SU-DHL-6 (cell line): ENCODE data around the gene EPHB6.

ENCODE experiments used
- H2AFZ ChIP-seq: fragments of 200-600 bp; sonication (generic); 2 replicates; pipeline ENCODE4 v1.6.1; 2014; ENCODE audit warnings: low read depth, mild to moderate bottlenecking, moderate library complexity, mixed read lengths, antibody characterized with exemption, low read length; ENCODE audit not compliant: severe bottlenecking
- H3F3A ChIP-seq: fragments of 200-600 bp; shearing (Covaris generic); 2 replicates; pipeline ENCODE4 v1.6.0; 2016; ENCODE audit warnings: antibody characterized with exemption, mild to moderate bottlenecking; ENCODE audit not compliant: insufficient read depth
- H3K27ac ChIP-seq: fragments of 200-600 bp; sonication (generic); 2 replicates; pipeline ENCODE4 v1.5.1; 2016; ENCODE audit warnings: low read depth, mild to moderate bottlenecking, low read length, moderate library complexity, mixed read lengths
- H3K27me3 ChIP-seq: fragments of 200-600 bp; sonication (generic), shearing (Covaris generic); 2 replicates; pipeline ENCODE4 v1.6.0; 2014; ENCODE audit warnings: mild to moderate bottlenecking, low read length
- H3K36me3 ChIP-seq: fragments of 200-600 bp; sonication (generic); 2 replicates; pipeline ENCODE4 v1.6.1; 2014; ENCODE audit warnings: mild to moderate bottlenecking, low read length, mixed read lengths
- H3K4me2 ChIP-seq: fragments of 300-600, 200-600 bp; shearing (Covaris generic), sonication (generic); 2 replicates; pipeline ENCODE4 v1.6.0; 2014; ENCODE audit warnings: low read length, low read depth, mild to moderate bottlenecking; ENCODE audit not compliant: poor library complexity, severe bottlenecking
- H3K4me3 ChIP-seq: fragments of 200-600 bp; sonication (generic); 2 replicates; pipeline ENCODE4 v1.5.1; 2014; ENCODE audit warnings: antibody characterized with exemption, low read length, mild to moderate bottlenecking, mixed read lengths; ENCODE audit not compliant: insufficient read depth, poor library complexity, severe bottlenecking
- H3K79me2 ChIP-seq: fragments of 200-600 bp; sonication (generic); 2 replicates; pipeline ENCODE4 v1.6.1; 2014; ENCODE audit warnings: mild to moderate bottlenecking, low read length, moderate library complexity; ENCODE audit not compliant: insufficient read depth
- H3K9ac ChIP-seq: fragments of 200-600 bp; sonication (generic); 2 replicates; pipeline ENCODE4 v1.7.0; 2014; ENCODE audit warnings: mild to moderate bottlenecking, low read length
- H3K9me2 ChIP-seq: fragments of 200-600 bp; sonication (generic); replicated peaks from 2 replicates; pipeline ENCODE4 v1.6.1; 2014; ENCODE audit warnings: low read length; ENCODE audit not compliant: insufficient read depth
- H3K9me3 ChIP-seq: fragments of 200-600 bp; sonication (generic); 2 replicates; pipeline ENCODE4 v1.6.1; 2014; ENCODE audit warnings: low read length, mixed read lengths; ENCODE audit not compliant: insufficient read depth
- H4K20me1 ChIP-seq: fragments of 200-600 bp; sonication (generic); 2 replicates; pipeline ENCODE4 v1.6.1; 2014; ENCODE audit warnings: low read depth, mild to moderate bottlenecking, antibody characterized with exemption, low read length, moderate library complexity, mixed read lengths
- EZH2phosphoT487 ChIP-seq: fragments of 200-600 bp; sonication (generic), shearing (Covaris generic); conservative IDR thresholded peaks from 2 replicates; pipeline ENCODE4 v1.6.1; 2018; ENCODE audit warnings: mild to moderate bottlenecking, antibody characterized with exemption, low read length, moderate library complexity, mixed read lengths
- TF ChIP-seq, protein P1 (sequence below): fragments of 200-600 bp; sonication (generic); IDR thresholded peaks from one replicate; pipeline ENCODE4 v1.5.1; 2017; ENCODE audit warnings: antibody characterized with exemption, mild to moderate bottlenecking, low read length, moderate library complexity; ENCODE audit not compliant: insufficient read depth, poor library complexity, severe bottlenecking

The EPHB6 gene

DNA sequence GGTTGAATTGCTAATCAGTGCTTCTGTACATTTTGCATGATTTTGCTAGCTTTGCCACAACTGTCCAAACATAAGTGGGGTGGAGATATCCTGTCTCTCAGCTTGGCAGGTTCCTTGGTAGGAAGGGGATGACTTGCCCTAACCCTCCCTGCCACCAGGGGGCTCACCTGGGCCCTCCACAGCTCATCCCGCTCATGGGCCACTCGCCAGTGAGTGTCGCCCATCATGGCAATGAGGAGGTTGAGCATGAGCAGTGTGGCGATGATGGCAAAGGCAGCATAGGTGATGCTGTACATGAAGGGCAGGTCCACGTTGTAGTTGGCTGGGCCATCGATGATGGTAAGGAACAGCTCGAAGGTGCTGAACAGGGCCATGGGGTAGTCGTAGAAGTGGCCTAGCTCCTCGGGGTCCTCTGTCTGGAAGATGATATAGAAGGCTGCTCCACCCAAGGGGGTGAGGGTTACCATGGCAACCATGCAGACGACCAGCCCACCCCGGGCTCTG lies 18.5 kb downstream of the EPHB6 start:
- H3K4me3 ChIP-seq: no peak overlapping the region
- H4K20me1 ChIP-seq: no peaks in the 10 kb centered on the region
- H3K36me3 ChIP-seq: no peaks in the 10 kb centered on the region
- H3K79me2 ChIP-seq: no peaks in the 10 kb centered on the region
- H3K27ac ChIP-seq: no peak overlapping the region
- no peaks in the 10 kb centered on the region for H3K9me3 ChIP-seq
- TF ChIP-seq, protein P1, sequence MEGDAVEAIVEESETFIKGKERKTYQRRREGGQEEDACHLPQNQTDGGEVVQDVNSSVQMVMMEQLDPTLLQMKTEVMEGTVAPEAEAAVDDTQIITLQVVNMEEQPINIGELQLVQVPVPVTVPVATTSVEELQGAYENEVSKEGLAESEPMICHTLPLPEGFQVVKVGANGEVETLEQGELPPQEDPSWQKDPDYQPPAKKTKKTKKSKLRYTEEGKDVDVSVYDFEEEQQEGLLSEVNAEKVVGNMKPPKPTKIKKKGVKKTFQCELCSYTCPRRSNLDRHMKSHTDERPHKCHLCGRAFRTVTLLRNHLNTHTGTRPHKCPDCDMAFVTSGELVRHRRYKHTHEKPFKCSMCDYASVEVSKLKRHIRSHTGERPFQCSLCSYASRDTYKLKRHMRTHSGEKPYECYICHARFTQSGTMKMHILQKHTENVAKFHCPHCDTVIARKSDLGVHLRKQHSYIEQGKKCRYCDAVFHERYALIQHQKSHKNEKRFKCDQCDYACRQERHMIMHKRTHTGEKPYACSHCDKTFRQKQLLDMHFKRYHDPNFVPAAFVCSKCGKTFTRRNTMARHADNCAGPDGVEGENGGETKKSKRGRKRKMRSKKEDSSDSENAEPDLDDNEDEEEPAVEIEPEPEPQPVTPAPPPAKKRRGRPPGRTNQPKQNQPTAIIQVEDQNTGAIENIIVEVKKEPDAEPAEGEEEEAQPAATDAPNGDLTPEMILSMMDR: peak; percentile 82
- TF ChIP-seq EZH2phosphoT487: no peak
- no peaks in the 10 kb centered on the region for H3F3A ChIP-seq
- no peaks in the 10 kb centered on the region for H3K27me3 ChIP-seq
- H2AFZ ChIP-seq: no peak overlapping the region
- H3K9me2 ChIP-seq: no peaks in the 10 kb centered on the region
- no peak overlapping the region for H3K4me2 ChIP-seq
- no peak overlapping the region for H3K9ac ChIP-seq

DNA sequence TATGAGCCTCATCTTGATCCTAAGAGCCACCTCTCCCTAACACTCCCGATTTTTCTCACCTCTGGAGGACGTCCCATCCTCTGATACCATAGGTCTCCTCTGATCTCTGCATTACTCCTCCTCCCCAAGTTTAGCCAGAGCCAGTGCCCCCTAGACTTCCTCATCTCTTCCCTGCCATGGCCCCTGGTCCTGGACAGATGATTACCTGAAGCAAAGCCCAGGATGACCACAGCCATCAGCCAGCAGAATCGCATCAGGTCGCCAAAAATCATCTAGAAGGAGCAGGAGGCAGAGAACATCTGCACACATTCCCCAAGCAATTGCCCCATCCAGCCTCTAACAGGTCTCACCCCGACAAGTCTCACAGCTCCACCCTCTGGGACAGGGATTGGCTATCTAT lies 19.0 kb downstream of the EPHB6 start:
- no peaks in the 10 kb centered on the region for H4K20me1 ChIP-seq
- H3K79me2 ChIP-seq: no peaks in the 10 kb centered on the region
- no peak overlapping the region for H3K27ac ChIP-seq

DNA sequence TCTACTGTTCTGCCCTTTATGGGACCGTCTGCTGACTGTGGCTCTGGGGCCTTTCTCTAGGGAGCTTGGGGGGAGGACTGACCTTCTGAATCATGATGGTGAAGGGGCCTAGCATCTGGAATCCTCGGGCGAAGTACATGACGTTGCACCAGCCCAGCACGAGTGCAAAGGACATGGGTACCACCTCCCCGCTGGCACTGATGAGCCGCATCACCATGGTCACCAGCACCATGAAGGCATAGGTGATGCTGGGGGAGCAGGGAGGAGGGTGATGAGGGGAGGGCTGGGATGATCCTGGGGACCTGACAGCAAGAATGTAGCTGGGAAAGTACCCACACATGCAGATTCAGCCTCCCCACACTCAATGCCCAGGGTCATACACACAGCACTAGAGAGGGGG lies 19.5 kb downstream of the EPHB6 start:
- no peak for TF ChIP-seq EZH2phosphoT487
- TF ChIP-seq, protein P1: no peak
- Histone ChIP-seq H3K9me3 (no peaks in the 10 kb centered on the region), H3K4me2 (no peak overlapping the region), H4K20me1 (no peaks in the 10 kb centered on the region), H3K4me3 (no peak overlapping the region), H3K27me3 (no peaks in the 10 kb centered on the region), H3K27ac (no peak overlapping the region), H3F3A (no peaks in the 10 kb centered on the region), H3K9me2 (no peaks in the 10 kb centered on the region), H2AFZ (no peak overlapping the region), H3K9ac (no peak overlapping the region), H3K79me2 (no peaks in the 10 kb centered on the region), H3K36me3 (no peaks in the 10 kb centered on the region)

More for the DNA sequence above, 19.0 kb downstream of the EPHB6 start:
- Histone ChIP-seq H3K4me2 (no peak overlapping the region), H3K9me3 (no peaks in the 10 kb centered on the region), H2AFZ (no peak overlapping the region), H3K36me3 (no peaks in the 10 kb centered on the region), H3K9me2 (no peaks in the 10 kb centered on the region), H3F3A (no peaks in the 10 kb centered on the region), H3K27me3 (no peaks in the 10 kb centered on the region), H3K4me3 (no peak overlapping the region), H3K9ac (no peak overlapping the region)
- TF ChIP-seq, protein P1: no peak
- no peak for TF ChIP-seq EZH2phosphoT487
